Measurements from ENCODE around the gene GAS5.
"Not testable (repeated sequence)": the region's sequence is repeated elsewhere in the genome, so short reads cannot be mapped to it uniquely, and the experiment has no call there.

GAS5 gene

GRCh38 chr1:173867753-173868265 is at the start of gene GAS5:
Gene GAS5 (minus strand): TSS chr1:173867989.
- DNase-seq, result peak; percentile 100

- no peak for DNase-seq
Observed at GRCh38 chr1:173917149-173917548, 49.4 kb upstream of the GAS5 start, which contains the start of gene SERPINC1. Gene SERPINC1 (minus strand): TSS chr1:173917327. CDS start chr1:173917259, 68 bp downstream.

GRCh38 chr1:173916667-173917066 is 48.9 kb upstream of the GAS5 start:
- DNase-seq, result no peak

- no peak for DNase-seq
Observed at GRCh38 chr1:173915596-173915995, 47.8 kb upstream of the GAS5 start.

- DNase-seq, result peak; percentile 70
Observed at GRCh38 chr1:173914366-173914871, 46.6 kb upstream of the GAS5 start.

- DNase-seq, result no peak
Observed at GRCh38 chr1:173913111-173913510, 45.3 kb upstream of the GAS5 start.

- DNase-seq, result no peak
Observed at GRCh38 chr1:173903827-173904531, 36.2 kb upstream of the GAS5 start.

GRCh38 chr1:173900992-173901391 is 33.2 kb upstream of the GAS5 start:
- DNase-seq, result no peak

- no peak for DNase-seq
Observed at GRCh38 chr1:173900427-173900826, 32.6 kb upstream of the GAS5 start.

- no peak for DNase-seq
Observed at GRCh38 chr1:173894189-173894588, 26.4 kb upstream of the GAS5 start.

- DNase-seq, result no peak
Observed at GRCh38 chr1:173893611-173894010, 25.8 kb upstream of the GAS5 start.

- no peak for DNase-seq
Observed at GRCh38 chr1:173889885-173890284, 22.1 kb upstream of the GAS5 start.

- no peak for DNase-seq
Observed at GRCh38 chr1:173888749-173889148, 21.0 kb upstream of the GAS5 start.

- no peak for DNase-seq
Observed at GRCh38 chr1:173887627-173888026, 19.8 kb upstream of the GAS5 start.

- DNase-seq, result peak; percentile 8
Observed at GRCh38 chr1:173886746-173887611, 19.2 kb upstream of the GAS5 start.

- DNase-seq, result no peak
Observed at GRCh38 chr1:173884701-173885100, 16.9 kb upstream of the GAS5 start.

- DNase-seq, result not testable (repeated sequence)
Observed at GRCh38 chr1:173881117-173881516, 13.3 kb upstream of the GAS5 start.

- DNase-seq, result no peak
Observed at GRCh38 chr1:173878251-173878650, 10.5 kb upstream of the GAS5 start.

GRCh38 chr1:173876732-173877131 is 8.9 kb upstream of the GAS5 start:
- no peak for DNase-seq

GRCh38 chr1:173871500-173871899 is 3.7 kb upstream of the GAS5 start:
- DNase-seq, result peak; percentile 15

GRCh38 chr1:173871091-173871490 is 3.3 kb upstream of the GAS5 start:
- DNase-seq, result peak; percentile 20

GRCh38 chr1:173870252-173871075 is 2.7 kb upstream of the GAS5 start:
- peak; percentile 89 for DNase-seq

GRCh38 chr1:173869021-173869359 is 1.2 kb upstream of the GAS5 start:
- DNase-seq, result no peak
